MV-4-11 (cell line): ENCODE measurements around the gene TIMM8A.
"Not testable (repeated sequence)": the region's sequence is repeated elsewhere in the genome, so short reads cannot be mapped to it uniquely, and the experiment has no call there.

Experiments used
- DNase-seq: peaks from one replicate; lab custom pipeline; 2025; lab: John Stamatoyannopoulos, UW

TIMM8A gene

DNA sequence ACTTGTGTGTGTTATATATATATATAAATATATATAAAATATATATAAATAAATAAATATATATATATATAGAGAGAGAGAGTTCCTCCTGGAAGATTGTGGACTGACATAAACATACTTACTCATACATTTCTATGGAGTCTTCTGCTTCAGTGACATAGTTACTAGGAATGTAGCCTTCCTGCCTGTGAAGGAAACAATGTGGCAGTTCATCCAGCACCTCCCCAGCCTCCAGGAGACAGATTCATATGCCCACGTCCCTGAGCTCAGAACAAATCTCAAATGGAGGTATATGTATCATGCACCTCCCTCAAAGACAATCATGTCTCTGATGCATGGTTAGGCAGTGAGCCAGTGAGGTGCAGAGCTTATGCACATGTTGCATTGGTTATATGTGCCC, 11.4 kb upstream of the TIMM8A start:
- no peak for DNase-seq

DNA sequence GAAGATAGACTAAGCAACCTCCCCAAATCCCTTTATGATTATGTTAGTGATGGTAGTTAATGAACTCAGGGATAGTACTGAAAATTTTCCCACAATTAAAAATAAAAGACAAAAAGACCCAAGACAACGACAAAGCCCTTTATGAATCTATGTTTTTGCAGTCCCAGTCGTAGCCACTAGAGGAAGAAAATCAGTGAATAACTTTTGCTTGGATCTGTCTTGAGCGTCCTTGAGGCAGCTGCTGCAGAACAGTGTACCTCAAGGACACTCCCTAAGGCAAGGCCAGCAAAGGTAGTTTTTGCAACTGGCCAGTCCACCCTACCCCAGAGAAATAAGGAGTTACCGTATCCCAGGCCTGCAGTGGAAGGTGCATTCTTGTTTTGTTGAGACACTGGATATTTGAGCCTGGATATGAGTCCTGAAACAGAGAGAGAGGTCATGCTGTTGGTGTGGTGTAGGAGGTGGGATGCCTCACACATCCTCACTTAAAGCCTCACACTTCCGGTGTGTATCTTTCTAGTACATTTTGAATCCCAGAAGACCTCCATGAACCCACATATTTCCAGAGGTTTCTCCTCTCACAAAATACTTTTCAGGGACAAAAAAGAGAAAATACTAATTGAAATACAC, 8.7 kb upstream of the TIMM8A start:
- DNase-seq = no peak

DNA sequence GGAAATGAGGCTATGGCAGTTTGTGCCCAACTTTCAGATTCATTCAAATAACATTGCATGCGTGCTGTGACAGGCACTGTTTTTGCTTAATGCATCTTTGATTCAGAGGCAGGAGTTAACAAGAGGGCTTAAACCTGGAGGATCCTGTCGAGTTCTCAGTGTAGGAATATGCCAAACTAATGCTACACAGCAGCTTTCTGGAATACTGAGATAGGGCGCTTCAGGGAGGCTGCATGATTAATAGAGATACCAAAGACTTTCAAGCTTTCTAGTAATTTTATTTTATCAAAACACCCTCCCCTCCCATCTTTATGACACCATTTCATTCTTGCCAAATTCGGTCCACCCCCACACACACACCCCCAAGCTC, 636 bp upstream of the TIMM8A start:
- no peak for DNase-seq

DNA sequence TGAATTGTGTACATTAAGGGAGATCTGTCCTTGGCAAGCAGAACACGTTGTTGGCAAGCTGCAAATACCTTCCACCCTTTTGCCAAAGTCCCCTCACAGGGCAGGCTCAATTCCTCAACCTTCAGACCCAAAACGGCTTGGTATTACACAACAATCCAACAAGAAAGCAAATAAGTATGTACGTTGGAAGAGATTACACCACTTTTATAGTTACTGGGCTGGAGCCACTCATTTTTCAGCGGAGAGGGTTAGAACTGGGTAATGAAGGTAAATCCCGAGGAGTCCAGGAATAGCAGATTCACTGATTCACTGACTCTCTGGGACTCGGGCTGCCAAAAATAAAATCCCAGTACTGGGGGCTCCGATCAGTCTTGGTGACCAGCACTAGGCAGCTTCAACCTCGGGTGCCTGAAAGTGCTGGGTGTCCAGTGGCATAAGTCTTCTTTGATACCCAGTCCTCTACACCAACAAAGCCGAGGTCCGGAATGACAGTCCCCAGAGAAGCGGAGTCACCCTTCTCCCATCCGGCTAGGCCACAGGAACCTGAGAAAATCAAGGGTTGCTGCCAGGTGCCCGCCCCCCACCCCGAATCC, 587 bp downstream of the TIMM8A start:
- no peak for DNase-seq

DNA sequence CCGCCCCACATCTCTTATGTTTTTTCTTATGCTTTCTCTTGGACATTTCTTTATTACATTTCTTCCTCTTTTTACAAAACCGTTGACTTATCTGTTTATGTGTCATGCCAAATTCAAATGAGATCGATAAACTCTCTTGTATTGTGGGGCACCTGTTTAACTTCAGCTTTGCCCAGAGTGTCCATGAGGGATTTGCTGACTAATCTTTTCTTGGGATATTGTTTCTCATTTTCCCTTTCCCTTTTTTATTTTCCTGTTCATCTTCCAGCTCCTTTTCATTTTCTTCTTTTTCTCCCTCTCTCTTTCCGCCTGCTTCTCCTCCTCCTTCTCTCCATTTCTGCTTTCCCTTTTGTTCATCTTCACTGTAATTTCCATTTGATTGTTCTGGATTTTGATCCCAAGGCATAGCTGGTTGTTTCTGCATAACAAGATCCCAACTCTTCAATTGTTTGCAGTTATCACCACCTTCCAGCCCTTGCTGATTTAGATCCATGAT, 10.7 kb downstream of the TIMM8A start:
- DNase-seq = no peak

DNA sequence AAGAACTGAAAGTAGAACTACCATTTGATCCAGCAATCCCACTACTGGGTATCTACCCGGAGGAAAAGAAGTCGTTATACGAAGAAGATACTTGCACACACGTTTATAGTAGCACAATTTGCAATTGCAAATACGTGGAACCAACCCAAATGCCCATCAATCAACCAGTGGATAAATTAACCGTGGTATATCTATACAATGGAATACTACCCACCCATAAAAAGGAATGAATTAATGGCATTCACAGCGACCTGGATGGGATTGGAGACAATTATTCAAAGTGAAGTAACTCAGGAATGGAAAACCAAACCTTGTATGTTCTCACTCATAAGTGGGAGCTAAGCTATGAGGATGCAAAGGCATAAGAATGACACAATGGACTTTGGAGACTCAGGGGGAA, 14.2 kb downstream of the TIMM8A start:
- DNase-seq = not testable (repeated sequence)

DNA sequence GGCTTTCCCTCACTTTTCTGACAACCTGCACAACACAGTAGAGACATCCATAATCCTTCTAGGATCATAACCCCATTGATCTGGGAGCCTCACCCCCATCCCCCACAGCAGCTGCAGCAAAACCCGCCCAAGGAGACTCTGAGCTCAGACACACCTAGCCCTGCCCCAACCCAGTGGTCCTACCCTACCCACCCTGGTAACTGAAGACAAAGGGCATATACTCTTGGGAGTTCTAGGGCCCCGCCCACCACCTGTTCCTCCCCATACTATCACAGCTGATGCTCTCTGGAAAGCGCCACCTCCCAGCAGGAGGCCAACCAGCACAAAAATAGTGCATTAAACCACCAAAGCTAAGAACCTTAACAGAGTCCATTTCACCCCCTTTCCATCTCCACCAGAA, 21.9 kb downstream of the TIMM8A start:
- DNase-seq = not testable (repeated sequence)

DNA sequence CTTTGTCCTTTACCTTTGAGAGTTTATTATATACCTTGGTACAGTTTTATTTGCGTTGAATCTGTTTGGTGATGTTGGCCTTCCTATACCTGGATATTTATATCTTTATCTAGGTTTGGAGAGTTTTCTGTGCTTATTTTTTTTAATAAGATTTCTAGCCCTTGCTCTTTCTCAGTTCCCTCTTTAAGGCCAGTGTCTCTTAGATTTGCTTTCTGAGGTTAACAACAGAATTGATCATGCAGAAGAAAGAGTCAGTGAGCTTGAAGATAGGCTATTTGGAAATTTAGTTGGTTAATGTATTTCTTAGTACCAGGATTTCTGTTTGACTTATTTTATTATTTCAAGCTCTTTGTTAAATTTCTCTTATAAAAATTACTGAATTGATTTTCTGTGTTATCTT, 44.8 kb downstream of the TIMM8A start:
- DNase-seq = no peak
